Left ventricle myocardium inferior (tissue), 1 donor: ENCODE measurements around the gene SLC51A. TPM values are rescaled to one million over a fixed set of nuclear protein-coding genes. Genes with fewer than 3 reads are reported as not detected.

ENCODE experiments used
- DNase-seq: peaks from one replicate; pipeline ENCODE4 v3.0.0-alpha.2; 2020
- H3K27ac ChIP-seq: fragments of 200-600 bp; replicated peaks from 2 replicates; pipeline ENCODE4 v1.8.0; 2021
- H3K27me3 ChIP-seq: fragments of 200-600 bp; 2 replicates; pipeline ENCODE4 v1.8.0; 2021; ENCODE audit warnings: low read depth
- H3K36me3 ChIP-seq: fragments of 200-600 bp; 2 replicates; pipeline ENCODE4 v1.8.0; 2021
- H3K4me1 ChIP-seq: fragments of 200-600 bp; 2 replicates; pipeline ENCODE4 v1.8.0; 2021
- H3K4me3 ChIP-seq: fragments of 200-600 bp; 2 replicates; pipeline ENCODE4 v1.8.0; 2021; ENCODE audit warnings: mild to moderate bottlenecking, moderate library complexity
- H3K9me3 ChIP-seq: fragments of 200-600 bp; replicated peaks from 2 replicates; pipeline ENCODE4 v1.8.0; 2021
- CTCF ChIP-seq: fragments of 200-600 bp; IDR thresholded peaks from 2 replicates; pipeline ENCODE4 v1.8.0; 2021; ENCODE audit warnings: antibody characterized with exemption, mild to moderate bottlenecking, borderline replicate concordance
- intact Hi-C: fragments of 100-400 bp; cut with micrococcal nuclease; formaldehyde crosslinking; loops from one replicate; pipeline ENCODE4 v1.11.0; 2022
- total RNA-seq: library from RNA; stranded (reverse); fragmentation: NEBNext Ultra II Directional; extraction: Animal tissue kit (Norgen Biotek cat#: 25700); gene quantifications from one replicate; pipeline ENCODE4 v1.2.1, GENCODE V29; 2021
- donor health status: DM: no; HTN: yes; CAD: no; lungs with severe emphysema.

Gene SLC51A
- total RNA-seq, 1 donor from 2014 or later: not detected

GRCh38 chr3:196225763-196226364 lies 9.5 kb downstream of the SLC51A start:
- no peak overlapping the region for H3K27ac ChIP-seq
- no peak overlapping the region for H3K4me3 ChIP-seq
- no peaks in the 10 kb centered on the region for H3K9me3 ChIP-seq
- H3K36me3 ChIP-seq: no peaks in the 10 kb centered on the region
- intact Hi-C loops: no loop called here
- no peak for DNase-seq
- no peaks in the 10 kb centered on the region for H3K27me3 ChIP-seq
- peaks cover 17% of the 10 kb centered on the region for H3K4me1 ChIP-seq
- TF ChIP-seq CTCF: no peak

GRCh38 chr3:196227121-196227561 lies 10.8 kb downstream of the SLC51A start:
- Histone ChIP-seq H3K4me1 (peaks cover 17% of the 10 kb centered on the region), H3K9me3 (no peaks in the 10 kb centered on the region), H3K4me3 (no peak overlapping the region), H3K27ac (no peak overlapping the region), H3K27me3 (no peaks in the 10 kb centered on the region), H3K36me3 (no peaks in the 10 kb centered on the region)
- TF ChIP-seq CTCF: no peak
- intact Hi-C loops: no loop called here
- DNase-seq: no peak

GRCh38 chr3:196227629-196228493 lies 11.5 kb downstream of the SLC51A start:
- H3K4me3 ChIP-seq: peak overlapping the region; percentile 14
- no peaks in the 10 kb centered on the region for H3K27me3 ChIP-seq
- intact Hi-C loops: no loop called here
- no peaks in the 10 kb centered on the region for H3K36me3 ChIP-seq
- H3K27ac ChIP-seq: no peak overlapping the region
- TF ChIP-seq CTCF: no peak
- peaks cover 17% of the 10 kb centered on the region for H3K4me1 ChIP-seq
- H3K9me3 ChIP-seq: no peaks in the 10 kb centered on the region
- DNase-seq: no peak

GRCh38 chr3:196232154-196232881 lies 16.0 kb downstream of the SLC51A start:
- TF ChIP-seq CTCF: no peak
- Histone ChIP-seq H3K4me3 (no peak overlapping the region), H3K36me3 (peaks cover 25% of the 10 kb centered on the region), H3K27me3 (no peaks in the 10 kb centered on the region), H3K9me3 (no peaks in the 10 kb centered on the region), H3K27ac (no peak overlapping the region), H3K4me1 (peaks cover 13% of the 10 kb centered on the region)
- DNase-seq: no peak
- intact Hi-C loops: no loop called here

GRCh38 chr3:196232882-196233251 lies 16.5 kb downstream of the SLC51A start:
- Histone ChIP-seq H3K4me3 (no peak overlapping the region), H3K27me3 (no peaks in the 10 kb centered on the region), H3K36me3 (peaks cover 30% of the 10 kb centered on the region), H3K9me3 (no peaks in the 10 kb centered on the region), H3K4me1 (peaks cover 7% of the 10 kb centered on the region), H3K27ac (no peak overlapping the region)
- TF ChIP-seq CTCF: no peak
- intact Hi-C loops: no loop called here
- DNase-seq: no peak
